GM12801 (cell line): ENCODE results near the gene CDK3.

Experiments used
- TF ChIP-seq, protein P1 (sequence below): IDR thresholded peaks from one replicate; pipeline ENCODE4 v1.5.1; 2011; ENCODE audit warnings: control low read depth; ENCODE audit not compliant: insufficient read length; ENCODE audit errors: extremely low read depth

CDK3 gene

GRCh38 chr17:75981019-75981615 lies 19.5 kb upstream of the CDK3 start:
- TF ChIP-seq, protein P1, sequence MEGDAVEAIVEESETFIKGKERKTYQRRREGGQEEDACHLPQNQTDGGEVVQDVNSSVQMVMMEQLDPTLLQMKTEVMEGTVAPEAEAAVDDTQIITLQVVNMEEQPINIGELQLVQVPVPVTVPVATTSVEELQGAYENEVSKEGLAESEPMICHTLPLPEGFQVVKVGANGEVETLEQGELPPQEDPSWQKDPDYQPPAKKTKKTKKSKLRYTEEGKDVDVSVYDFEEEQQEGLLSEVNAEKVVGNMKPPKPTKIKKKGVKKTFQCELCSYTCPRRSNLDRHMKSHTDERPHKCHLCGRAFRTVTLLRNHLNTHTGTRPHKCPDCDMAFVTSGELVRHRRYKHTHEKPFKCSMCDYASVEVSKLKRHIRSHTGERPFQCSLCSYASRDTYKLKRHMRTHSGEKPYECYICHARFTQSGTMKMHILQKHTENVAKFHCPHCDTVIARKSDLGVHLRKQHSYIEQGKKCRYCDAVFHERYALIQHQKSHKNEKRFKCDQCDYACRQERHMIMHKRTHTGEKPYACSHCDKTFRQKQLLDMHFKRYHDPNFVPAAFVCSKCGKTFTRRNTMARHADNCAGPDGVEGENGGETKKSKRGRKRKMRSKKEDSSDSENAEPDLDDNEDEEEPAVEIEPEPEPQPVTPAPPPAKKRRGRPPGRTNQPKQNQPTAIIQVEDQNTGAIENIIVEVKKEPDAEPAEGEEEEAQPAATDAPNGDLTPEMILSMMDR, result no peak

- TF ChIP-seq, protein P1, result no peak
These were observed 17.0 kb upstream of the CDK3 start for GRCh38 chr17:75983501-75984181.

DNA sequence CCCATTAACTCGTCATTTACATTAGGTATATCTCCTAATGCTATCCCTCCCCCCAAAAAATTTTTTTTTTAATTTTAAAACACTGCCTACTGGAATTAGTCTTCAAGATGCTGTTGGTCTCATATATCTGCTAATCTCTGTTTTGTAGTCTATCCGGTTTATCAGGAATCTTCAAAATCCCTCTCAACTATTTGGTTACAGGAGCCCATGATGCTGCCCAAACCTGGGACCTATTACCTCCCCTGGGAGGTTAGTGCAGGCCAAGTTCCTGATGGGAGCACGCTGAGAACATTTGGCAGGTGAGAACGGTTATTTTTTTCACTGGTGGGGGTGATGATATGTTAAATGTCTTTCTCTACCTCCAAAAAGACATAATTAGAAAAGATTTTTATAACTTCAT lies 14.7 kb upstream of the CDK3 start:
- TF ChIP-seq, protein P1, result no peak

DNA sequence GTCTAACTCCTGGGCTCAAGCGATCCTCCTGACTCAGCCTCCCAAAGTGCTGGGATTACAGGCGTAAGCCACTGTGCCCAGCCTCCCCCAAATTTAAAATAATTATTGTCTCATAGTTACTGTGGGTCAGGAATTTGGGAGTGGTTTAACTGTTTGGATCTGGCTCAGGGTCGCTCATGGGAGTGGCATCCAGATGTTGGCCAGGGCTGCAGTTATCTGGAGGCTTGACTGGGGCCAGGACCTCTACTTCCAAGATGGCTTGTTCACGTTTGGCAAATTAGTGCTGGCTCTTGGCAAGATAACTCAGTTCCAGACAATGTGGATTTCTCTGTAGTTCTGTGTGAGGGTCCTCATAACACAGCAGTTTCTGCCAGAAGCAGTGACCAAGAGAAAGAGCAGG lies 13.6 kb upstream of the CDK3 start:
- TF ChIP-seq, protein P1, result no peak

GRCh38 chr17:75991396-75991795 lies 9.3 kb upstream of the CDK3 start:
- TF ChIP-seq, protein P1, result no peak

GRCh38 chr17:75994802-75995370 lies 5.8 kb upstream of the CDK3 start:
- TF ChIP-seq, protein P1, result no peak

GRCh38 chr17:75995385-75995925 lies 5.2 kb upstream of the CDK3 start:
- TF ChIP-seq, protein P1, result no peak
